Activated T-cell treated with anti-CD3 and anti-CD28 coated beads, Interleukin-2, amount 50 U/mL, for 48 hours (primary cell): ENCODE data around the gene NLRX1.
A peak's percentile ranks its signal among the peaks of the same experiment; 100 is the strongest.
"Not testable (repeated sequence)": the region's sequence is repeated elsewhere in the genome, so short reads cannot be mapped to it uniquely, and the experiment has no call there.

ENCODE experiments used
- DNase-seq, 2 experiments: peaks; one replicate each; pipeline ENCODE4 v3.0.0-alpha.2; 2020

NLRX1 gene

GRCh38 chr11:119209186-119209585, 40.7 kb downstream of the NLRX1 start:
- DNase-seq: no peak

GRCh38 chr11:119210050-119210449, 41.5 kb downstream of the NLRX1 start:
- no peak for DNase-seq

DNA sequence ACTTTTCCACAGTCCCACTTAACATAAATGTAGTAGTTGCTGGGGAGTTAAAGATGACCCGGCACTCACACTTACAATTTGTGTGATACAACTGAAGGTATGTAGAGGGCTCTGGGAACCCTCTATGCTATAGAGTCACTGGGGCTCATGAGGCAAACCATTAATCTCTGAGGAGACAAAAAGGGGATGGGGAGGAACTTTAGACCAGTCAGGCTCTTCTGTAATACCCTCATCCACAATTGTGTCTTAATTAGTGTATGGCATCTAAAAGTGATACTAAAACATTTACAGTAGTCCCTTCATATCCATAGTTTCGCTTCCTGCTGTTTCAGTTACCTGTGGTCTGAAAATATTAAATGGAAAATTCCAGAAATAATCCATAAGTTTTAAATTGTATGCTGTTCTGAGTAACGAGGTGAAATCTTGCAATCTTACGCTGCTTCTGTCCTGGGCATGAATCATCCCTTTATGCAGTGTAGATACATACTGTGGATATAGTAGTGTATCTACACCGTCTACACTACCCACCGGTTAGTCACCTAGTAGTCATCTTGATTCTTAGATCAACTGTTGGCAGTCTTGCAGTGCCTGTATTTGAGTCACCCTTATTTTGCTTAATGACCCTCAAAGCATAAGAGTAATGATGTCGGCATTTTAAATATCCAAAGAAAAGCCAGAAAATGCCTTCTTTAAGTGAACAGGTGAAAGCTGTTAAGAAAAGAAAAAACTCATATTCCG, 49.8 kb downstream of the NLRX1 start:
- DNase-seq: peak in 1 of 2 experiments; percentile 19

DNA sequence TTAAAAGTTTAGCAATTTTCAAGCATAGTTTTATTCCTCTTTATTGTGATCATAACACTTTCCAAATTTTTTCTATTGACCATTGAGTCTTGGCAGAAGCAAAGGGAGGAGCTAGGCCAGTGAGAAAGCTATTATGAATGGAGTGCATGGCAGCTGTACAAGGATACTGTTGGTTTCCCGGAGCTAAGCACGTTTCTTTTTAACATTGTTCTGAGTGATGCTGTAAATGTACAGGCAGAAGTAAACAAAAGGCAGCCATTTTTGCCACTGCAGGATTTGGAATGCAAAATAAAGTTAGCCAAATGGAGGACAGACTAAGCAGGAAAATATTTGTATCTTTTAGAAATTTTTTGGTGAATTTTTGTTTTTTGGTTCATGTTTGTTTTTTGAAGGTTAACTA, 53.8 kb downstream of the NLRX1 start:
- DNase-seq: no peak

GRCh38 chr11:119222891-119223290, 54.4 kb downstream of the NLRX1 start:
- no peak for DNase-seq

DNA sequence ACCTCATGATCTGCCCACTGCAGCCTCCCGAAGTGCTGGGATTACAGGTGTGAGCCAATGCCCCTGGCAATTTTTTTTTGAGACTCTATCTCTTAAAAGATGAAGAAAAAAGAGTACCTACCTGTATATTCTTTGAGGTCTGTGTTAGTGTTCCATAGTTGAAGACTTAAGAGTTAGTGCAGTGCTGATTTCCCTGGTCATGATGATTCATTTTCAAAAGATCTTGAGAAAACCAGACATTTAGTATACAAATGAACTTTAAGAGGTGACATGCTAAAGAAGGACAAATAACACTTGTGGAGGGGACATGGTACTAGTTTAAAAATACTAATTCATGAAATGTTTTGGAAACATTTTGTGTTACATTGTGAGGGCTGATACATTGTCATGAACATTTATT, 55.3 kb downstream of the NLRX1 start:
- no peak for DNase-seq

DNA sequence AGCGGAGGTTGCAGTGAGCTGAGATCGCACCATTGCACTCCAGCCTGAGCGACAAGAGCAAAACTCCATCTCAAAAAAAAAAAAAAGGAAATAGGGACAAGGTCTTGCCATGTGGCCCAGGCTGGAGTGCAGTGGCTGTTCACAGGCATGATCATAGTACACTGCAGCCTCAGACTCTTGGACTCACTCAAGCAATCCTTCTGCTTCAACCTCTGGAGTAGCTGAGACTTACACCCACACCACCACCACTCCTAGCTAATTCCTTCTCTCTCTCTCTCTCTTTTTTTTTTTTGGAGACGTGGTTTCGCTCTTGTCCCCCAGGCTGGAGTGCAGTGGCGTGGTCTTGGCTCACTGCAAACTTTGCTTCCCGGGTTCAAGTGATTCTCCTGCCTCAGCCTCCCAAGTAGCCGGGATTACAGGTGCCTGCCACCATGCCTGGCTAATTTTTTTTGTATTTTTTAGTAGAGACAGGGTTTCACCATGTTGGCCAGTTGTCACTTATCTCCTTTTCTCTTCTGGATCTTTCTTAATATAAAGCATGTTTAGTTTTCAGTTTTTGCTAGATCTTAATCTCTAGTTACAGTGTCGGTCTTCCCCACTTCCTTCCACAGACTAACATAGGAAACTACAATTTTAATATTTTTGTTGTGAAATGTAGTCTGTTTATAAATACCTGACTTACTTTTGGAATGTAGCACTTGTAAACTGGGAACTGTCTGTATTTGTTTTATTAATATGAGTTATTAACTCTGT, 60.2 kb downstream of the NLRX1 start:
- not testable (repeated sequence) for DNase-seq

GRCh38 chr11:119229288-119229672, 60.8 kb downstream of the NLRX1 start:
- no peak for DNase-seq

GRCh38 chr11:119229741-119230140, 61.2 kb downstream of the NLRX1 start:
- DNase-seq: no peak
